ENCODE measurements around the gene PLB1.

GRCh38 chr2:28582152-28582551 lies 86.3 kb downstream of the PLB1 start:
- TF ChIP-seq POLR2AphosphoS5 (IDR thresholded peaks at IDR 0.05; ENCODE audit: low read depth, low read length) (no peak), POLR2A (IDR thresholded peaks at IDR 0.05; ENCODE audit: low read depth, low read length) (no peak)

Data from GM12891 (cell line).